Breast epithelium (tissue), 4 donors: ENCODE measurements around the gene OXSR1. TPM values are rescaled to one million over a fixed set of nuclear protein-coding genes. Genes with fewer than 3 reads are reported as not detected.

Source experiments
- DNase-seq, 2 donors: peaks; one replicate each; pipeline ENCODE4 v3.0.0-alpha.2; 2019; ENCODE audit warnings: low spot score in 2 of 2
- H3K27ac ChIP-seq, 2 donors: fragments of 200-600 bp; sonication (generic) in 1 of 2; one replicate each; pipeline ENCODE4 v1.5.1; 2016 to 2019; ENCODE audit warnings: mild to moderate bottlenecking in 1 of 2
- H3K27me3 ChIP-seq, 2 donors: fragments of 200-600 bp; sonication (generic) in 1 of 2; one replicate each; pipeline versions ENCODE4 v1.5.1 to v1.6.0; 2017 to 2019; ENCODE audit warnings: control low read depth in 1 of 2, mild to moderate bottlenecking in 1 of 2
- H3K36me3 ChIP-seq: fragments of 200-600 bp; one replicate; pipeline ENCODE4 v1.5.1; 2019
- H3K4me1 ChIP-seq, 2 donors: fragments of 200-600 bp; sonication (generic); one replicate each; pipeline ENCODE4 v1.5.1; 2016 to 2019; ENCODE audit warnings: control low read depth in 1 of 2
- H3K4me3 ChIP-seq, 3 donors: fragments of 200-600 bp; sonication (generic); 1 replicate in 2 of 3; 2 replicates in 1 of 3; pipeline ENCODE4 v1.5.1; 2016 to 2019; ENCODE audit warnings: mild to moderate bottlenecking in 3 of 3, moderate library complexity in 2 of 3
- H3K9me3 ChIP-seq, 2 donors: fragments of 200-600 bp; sonication (generic) in 1 of 2; one replicate each; pipeline ENCODE4 v1.5.1; 2016 to 2019; ENCODE audit warnings: control low read depth in 1 of 2
- CTCF ChIP-seq, 3 donors: fragments of 450-650 bp; IDR thresholded peaks; one replicate each; pipeline ENCODE4 v1.5.1; 2016 to 2017; ENCODE audit warnings: antibody characterized with exemption in 3 of 3, mild to moderate bottlenecking in 3 of 3, moderate library complexity in 3 of 3
- POLR2A ChIP-seq: fragments of 450-650 bp; IDR thresholded peaks from one replicate; pipeline ENCODE4 v1.6.1; 2016; ENCODE audit warnings: antibody characterized with exemption, mild to moderate bottlenecking, moderate library complexity
- POLR2AphosphoS5 ChIP-seq, 3 donors: sonication (generic); formaldehyde crosslinking; IDR thresholded peaks; one replicate each; pipeline ENCODE4 v1.6.1; 2017; ENCODE audit warnings: antibody characterized with exemption in 3 of 3
- intact Hi-C: fragments of 100-400 bp; cut with DNase I; formaldehyde crosslinking; loops from one replicate; pipeline ENCODE4 v1.15.1; 2023; ENCODE audit warnings: low total_unique reads
- total RNA-seq, 3 donors: library from RNA; depleted of rRNA; stranded (reverse); fragments of >200 nt; gene quantifications; one replicate each; pipeline ENCODE4 v1.1.0, GENCODE V29; 2016

Gene OXSR1
- total RNA-seq, 3 donors from 2014 or later: 29.0 to 41.6 (median 33.1) TPM

GRCh38 chr3:38124324-38125122, 40.8 kb upstream of the OXSR1 start:
- peak in 1 of 2 donors; percentile 78 for DNase-seq
- no peak overlapping the region for H3K4me3 ChIP-seq
- no peaks in the 10 kb centered on the region for H3K36me3 ChIP-seq
- H3K9me3 ChIP-seq: no peaks in the 10 kb centered on the region
- no peak overlapping the region for H3K27ac ChIP-seq
- no peaks in the 10 kb centered on the region for H3K27me3 ChIP-seq
- H3K4me1 ChIP-seq: no peaks in the 10 kb centered on the region
- intact Hi-C loops: no loop called here
- TF ChIP-seq POLR2A: no peak
- TF ChIP-seq POLR2AphosphoS5 (IDR thresholded peaks at IDR 0.05): no peak
- no peak for TF ChIP-seq CTCF (IDR thresholded peaks at IDR 0.05)

- no peak for DNase-seq
- Histone ChIP-seq H3K9me3 (no peaks in the 10 kb centered on the region), H3K27me3 (no peaks in the 10 kb centered on the region), H3K4me3 (no peak overlapping the region), H3K4me1 (no peaks in the 10 kb centered on the region), H3K27ac (no peak overlapping the region), H3K36me3 (no peaks in the 10 kb centered on the region)
- intact Hi-C loops: no loop called here
- TF ChIP-seq CTCF (IDR thresholded peaks at IDR 0.05) (no peak), POLR2AphosphoS5 (IDR thresholded peaks at IDR 0.05) (no peak), POLR2A (no peak)
Measured at GRCh38 chr3:38125305-38126120, 39.8 kb upstream of the OXSR1 start.

GRCh38 chr3:38126121-38126892, 39.0 kb upstream of the OXSR1 start:
- Histone ChIP-seq H3K27ac (no peak overlapping the region), H3K9me3 (no peaks in the 10 kb centered on the region), H3K27me3 (no peaks in the 10 kb centered on the region), H3K36me3 (no peaks in the 10 kb centered on the region), H3K4me1 (no peaks in the 10 kb centered on the region), H3K4me3 (no peak overlapping the region)
- intact Hi-C loops: no loop called here
- no peak for TF ChIP-seq POLR2A
- TF ChIP-seq POLR2AphosphoS5 (IDR thresholded peaks at IDR 0.05): no peak
- TF ChIP-seq CTCF (IDR thresholded peaks at IDR 0.05): no peak
- no peak for DNase-seq

GRCh38 chr3:38127611-38128302, 37.6 kb upstream of the OXSR1 start:
- intact Hi-C loops: no loop called here
- DNase-seq: no peak
- no peaks in the 10 kb centered on the region for H3K4me1 ChIP-seq
- H3K4me3 ChIP-seq: no peak overlapping the region
- TF ChIP-seq CTCF (IDR thresholded peaks at IDR 0.05): no peak
- no peak for TF ChIP-seq POLR2A
- no peak for TF ChIP-seq POLR2AphosphoS5 (IDR thresholded peaks at IDR 0.05)
- H3K27ac ChIP-seq: no peak overlapping the region
- no peaks in the 10 kb centered on the region for H3K9me3 ChIP-seq
- no peaks in the 10 kb centered on the region for H3K36me3 ChIP-seq
- no peaks in the 10 kb centered on the region for H3K27me3 ChIP-seq
